T-helper 17 cell (primary cell): ENCODE data around the gene PRSS12. TPM values are rescaled to one million over a fixed set of nuclear protein-coding genes. Genes with fewer than 3 reads are reported as not detected.
"Not testable (repeated sequence)": the region's sequence is repeated elsewhere in the genome, so short reads cannot be mapped to it uniquely, and the experiment has no call there.

Experiments used
- ATAC-seq: fragments of 150-1000 bp; cut with Tn5 transposase; 2 replicates; pipeline ENCODE4 v1.10.0; 2021; ENCODE audit warnings: mild to moderate bottlenecking, moderate library complexity
- DNase-seq, 3 donors: peaks; one replicate each; pipeline versions ENCODE4 v3.0.0 to v3.0.0-alpha.2; 2020 to 2021
- H3K9me3 ChIP-seq: one replicate; pipeline ENCODE4 v1.7.0; 2013; ENCODE audit warnings: low read length, mild to moderate bottlenecking; ENCODE audit not compliant: control insufficient read depth, poor library complexity, severe bottlenecking
- H3K27ac Mint-ChIP-seq: one replicate; pipeline ENCODE4 v1.8.0; 2022; ENCODE audit warnings: mild to moderate bottlenecking, moderate library complexity, mixed read lengths
- H3K27me3 Mint-ChIP-seq: one replicate; pipeline ENCODE4 v1.8.0; 2022; ENCODE audit warnings: mixed read lengths
- H3K36me3 Mint-ChIP-seq: one replicate; pipeline ENCODE4 v1.8.0; 2022; ENCODE audit warnings: low read depth, mixed read lengths
- H3K4me1 Mint-ChIP-seq: one replicate; pipeline ENCODE4 v1.8.0; 2022; ENCODE audit warnings: mild to moderate bottlenecking, mixed read lengths
- H3K4me3 Mint-ChIP-seq: one replicate; pipeline ENCODE4 v1.8.0; 2022; ENCODE audit warnings: mild to moderate bottlenecking, moderate library complexity, mixed read lengths
- total RNA-seq, 4 donors: library from RNA in 2 of 4; stranded (reverse) in 2 of 4; gene quantifications; one replicate each; pipeline ENCODE4 v1.2.3 and lab custom pipeline; 2022 to 2026

The PRSS12 gene
- total RNA-seq, 2 donors from 2014 or later = not detected

- peak; percentile 96 to 98 (median 98) for DNase-seq
- Mint-ChIP-seq H3K27me3 (no peaks in the 10 kb centered on the region), H3K4me3 (peak overlapping the region; percentile 96), H3K36me3 (peaks cover 13% of the 10 kb centered on the region), H3K4me1 (peaks cover 37% of the 10 kb centered on the region), H3K27ac (peak overlapping the region; percentile 100)
- no peaks in the 10 kb centered on the region for H3K9me3 ChIP-seq
- peak; percentile 97 for ATAC-seq
These were observed 74.1 kb downstream of the PRSS12 start for GRCh38 chr4:118278473-118279274.

GRCh38 chr4:118277243-118277642 lies 75.6 kb downstream of the PRSS12 start:
- peak overlapping the region; percentile 96 for H3K4me3 Mint-ChIP-seq
- no peaks in the 10 kb centered on the region for H3K9me3 ChIP-seq
- peaks cover 6% of the 10 kb centered on the region for H3K36me3 Mint-ChIP-seq
- no peak for ATAC-seq
- no peak for DNase-seq
- H3K4me1 Mint-ChIP-seq = peaks cover 30% of the 10 kb centered on the region
- H3K27ac Mint-ChIP-seq = peak overlapping the region; percentile 100
- H3K27me3 Mint-ChIP-seq = no peaks in the 10 kb centered on the region

GRCh38 chr4:118276580-118276979 lies 76.2 kb downstream of the PRSS12 start:
- peak overlapping the region; percentile 100 for H3K27ac Mint-ChIP-seq
- H3K27me3 Mint-ChIP-seq = no peaks in the 10 kb centered on the region
- no peak overlapping the region for H3K4me3 Mint-ChIP-seq

DNA sequence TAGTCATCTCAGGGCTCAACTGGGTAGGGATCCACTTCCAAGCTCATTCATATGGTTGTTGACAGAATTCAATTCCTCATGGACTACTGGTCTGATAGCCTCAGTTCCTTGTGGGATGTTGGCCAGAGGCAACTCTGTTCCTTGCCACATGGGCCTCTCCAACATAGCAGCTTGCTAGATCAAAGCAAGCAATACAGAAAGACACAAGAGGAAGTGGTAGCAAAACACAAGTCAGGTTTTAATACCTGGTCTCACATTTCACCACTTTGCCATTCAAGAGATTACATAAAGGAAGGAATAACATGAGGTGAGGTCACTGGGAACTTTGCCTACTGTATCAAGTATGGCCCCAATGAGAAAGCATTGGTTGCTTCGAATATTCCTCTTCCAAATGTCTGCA lies 79.2 kb downstream of the PRSS12 start:
- DNase-seq (no peak), ATAC-seq (no peak)
- no peaks in the 10 kb centered on the region for H3K27me3 Mint-ChIP-seq
- H3K9me3 ChIP-seq = no peaks in the 10 kb centered on the region
- H3K4me1 Mint-ChIP-seq = peaks cover 11% of the 10 kb centered on the region
- H3K4me3 Mint-ChIP-seq = no peak overlapping the region
- H3K27ac Mint-ChIP-seq = no peak overlapping the region
- peaks cover 5% of the 10 kb centered on the region for H3K36me3 Mint-ChIP-seq

More at GRCh38 chr4:118276580-118276979, 76.2 kb downstream of the PRSS12 start:
- H3K9me3 ChIP-seq = no peaks in the 10 kb centered on the region
- peaks cover 6% of the 10 kb centered on the region for H3K36me3 Mint-ChIP-seq
- ATAC-seq (no peak), DNase-seq (no peak)
- H3K4me1 Mint-ChIP-seq = peaks cover 25% of the 10 kb centered on the region

DNA sequence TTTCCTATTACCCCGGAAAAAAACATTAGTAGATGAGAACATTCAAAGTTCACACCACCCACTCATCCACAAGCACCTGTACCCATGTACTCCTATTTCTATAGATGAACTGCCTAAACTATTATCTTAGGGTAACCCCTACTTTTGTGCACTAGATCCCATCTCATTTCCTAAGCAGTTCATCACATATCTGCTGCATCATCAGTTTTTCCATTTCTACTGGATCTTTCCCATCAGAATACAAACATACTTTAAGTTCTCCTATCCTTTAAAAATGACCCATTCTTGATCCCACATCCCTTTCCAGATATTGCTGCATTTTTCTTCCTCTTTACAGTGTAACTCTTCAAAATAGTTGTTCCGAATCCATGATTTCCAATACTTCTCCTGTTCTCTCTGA lies 81.0 kb downstream of the PRSS12 start:
- no peaks in the 10 kb centered on the region for H3K27me3 Mint-ChIP-seq
- ATAC-seq = no peak
- no peak for DNase-seq
- no peak overlapping the region for H3K4me3 Mint-ChIP-seq
- H3K4me1 Mint-ChIP-seq = peaks cover 2% of the 10 kb centered on the region
- peaks cover 2% of the 10 kb centered on the region for H3K36me3 Mint-ChIP-seq
- H3K9me3 ChIP-seq = no peaks in the 10 kb centered on the region
- no peak overlapping the region for H3K27ac Mint-ChIP-seq

GRCh38 chr4:118270492-118270891 lies 82.3 kb downstream of the PRSS12 start:
- Mint-ChIP-seq H3K4me1 (peaks cover 2% of the 10 kb centered on the region), H3K27me3 (no peaks in the 10 kb centered on the region), H3K36me3 (peaks cover 2% of the 10 kb centered on the region), H3K27ac (no peak overlapping the region), H3K4me3 (no peak overlapping the region)
- no peak for ATAC-seq
- DNase-seq = no peak
- H3K9me3 ChIP-seq = no peaks in the 10 kb centered on the region

DNA sequence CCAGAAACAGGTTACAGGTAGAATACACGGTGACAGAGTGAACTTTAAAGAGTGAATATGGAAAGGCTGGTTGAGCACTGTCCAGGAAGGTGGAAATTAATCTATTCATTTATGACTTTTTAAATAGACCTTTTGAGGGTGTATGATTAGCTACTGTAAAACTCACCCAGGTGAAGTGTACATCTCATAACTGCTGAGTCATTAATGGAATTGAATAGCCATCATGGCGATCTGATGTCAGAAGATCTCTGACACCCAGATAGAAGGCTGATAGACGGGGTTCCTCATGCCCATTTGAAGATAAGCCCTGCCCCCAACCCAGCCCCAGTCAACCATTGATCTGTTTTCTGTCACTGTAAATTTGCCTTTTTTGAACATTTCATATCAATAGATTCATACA lies 84.0 kb downstream of the PRSS12 start:
- H3K4me1 Mint-ChIP-seq = no peaks in the 10 kb centered on the region
- ATAC-seq (no peak), DNase-seq (no peak)
- H3K9me3 ChIP-seq = no peaks in the 10 kb centered on the region
- H3K27ac Mint-ChIP-seq = no peak overlapping the region
- no peak overlapping the region for H3K4me3 Mint-ChIP-seq
- peaks cover 5% of the 10 kb centered on the region for H3K27me3 Mint-ChIP-seq
- H3K36me3 Mint-ChIP-seq = no peaks in the 10 kb centered on the region

GRCh38 chr4:118266145-118266496 lies 86.7 kb downstream of the PRSS12 start:
- H3K36me3 Mint-ChIP-seq, H3K27ac Mint-ChIP-seq, H3K9me3 ChIP-seq, ATAC-seq, H3K4me3 Mint-ChIP-seq, DNase-seq, H3K4me1 Mint-ChIP-seq: not testable (repeated sequence)
- peaks cover 12% of the 10 kb centered on the region for H3K27me3 Mint-ChIP-seq

- Mint-ChIP-seq H3K4me1 (no peaks in the 10 kb centered on the region), H3K36me3 (peaks cover 2% of the 10 kb centered on the region), H3K27ac (no peak overlapping the region), H3K27me3 (peaks cover 13% of the 10 kb centered on the region), H3K4me3 (peak overlapping the region; percentile 67)
- DNase-seq (peak in 1 of 3 donors; percentile 16), ATAC-seq (peak; percentile 56)
- H3K9me3 ChIP-seq = no peaks in the 10 kb centered on the region
These were observed 87.3 kb downstream of the PRSS12 start for GRCh38 chr4:118265312-118266144.

- Mint-ChIP-seq H3K27ac (no peak overlapping the region), H3K27me3 (peaks cover 16% of the 10 kb centered on the region), H3K4me3 (no peak overlapping the region), H3K4me1 (no peaks in the 10 kb centered on the region), H3K36me3 (peaks cover 2% of the 10 kb centered on the region)
- H3K9me3 ChIP-seq = no peaks in the 10 kb centered on the region
- DNase-seq (no peak), ATAC-seq (no peak)
These were observed 88.7 kb downstream of the PRSS12 start for GRCh38 chr4:118264096-118264495.

GRCh38 chr4:118260309-118260708 lies 92.5 kb downstream of the PRSS12 start:
- no peak for ATAC-seq
- H3K4me1 Mint-ChIP-seq = no peaks in the 10 kb centered on the region

DNA sequence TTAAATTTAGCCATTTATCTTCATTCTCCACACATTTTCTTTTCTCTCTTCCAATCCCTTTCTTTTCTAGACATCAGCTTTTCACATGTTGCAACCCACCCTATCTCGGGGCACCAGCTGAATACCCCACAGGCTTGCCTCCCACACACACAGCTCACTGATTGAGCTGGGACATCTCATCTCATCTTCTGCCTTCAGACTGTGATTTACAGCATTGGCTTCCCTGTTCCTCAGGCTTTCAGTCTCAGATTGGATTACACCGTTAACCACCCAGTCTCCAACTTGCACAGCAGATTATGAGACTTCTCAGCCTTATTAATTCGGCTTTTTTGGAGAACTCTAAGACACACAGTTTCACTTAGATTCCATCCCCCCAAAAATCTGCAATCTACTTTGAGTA lies 93.7 kb downstream of the PRSS12 start:
- Mint-ChIP-seq H3K4me3 (no peak overlapping the region), H3K4me1 (no peaks in the 10 kb centered on the region), H3K27me3 (peaks cover 15% of the 10 kb centered on the region), H3K27ac (no peak overlapping the region), H3K36me3 (peaks cover 2% of the 10 kb centered on the region)
- ATAC-seq (no peak), DNase-seq (no peak)
- H3K9me3 ChIP-seq = no peaks in the 10 kb centered on the region

More at GRCh38 chr4:118260309-118260708, 92.5 kb downstream of the PRSS12 start:
- no peaks in the 10 kb centered on the region for H3K9me3 ChIP-seq
- no peak for DNase-seq
- Mint-ChIP-seq H3K27me3 (peaks cover 20% of the 10 kb centered on the region), H3K27ac (no peak overlapping the region), H3K36me3 (peaks cover 2% of the 10 kb centered on the region), H3K4me3 (no peak overlapping the region)

DNA sequence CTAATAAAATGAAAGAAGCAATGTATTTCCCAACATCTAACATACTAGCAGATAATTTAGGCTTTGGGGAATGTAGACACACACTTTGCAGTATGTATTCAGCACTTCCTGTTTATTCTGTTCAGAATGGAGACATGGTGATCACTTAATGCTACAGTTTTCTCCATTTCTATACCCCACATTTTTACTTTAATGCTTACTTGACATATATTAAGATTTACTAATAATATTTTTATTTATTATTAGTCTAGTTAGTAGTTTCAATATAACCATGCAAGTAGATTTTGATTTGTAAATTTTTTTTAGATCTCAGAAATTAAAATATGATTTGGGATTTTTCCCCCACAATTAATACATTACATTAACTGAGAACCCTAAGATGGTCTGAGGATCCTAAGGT lies 98.4 kb downstream of the PRSS12 start:
- H3K36me3 Mint-ChIP-seq = no peaks in the 10 kb centered on the region
- H3K4me3 Mint-ChIP-seq = no peak overlapping the region
- ATAC-seq = no peak
- no peak for DNase-seq
- no peaks in the 10 kb centered on the region for H3K4me1 Mint-ChIP-seq
- no peaks in the 10 kb centered on the region for H3K9me3 ChIP-seq
- H3K27ac Mint-ChIP-seq = no peak overlapping the region
- H3K27me3 Mint-ChIP-seq = peaks cover 6% of the 10 kb centered on the region
